Activated CD4-positive, alpha-beta T cell treated with anti-CD3 and anti-CD28 coated beads, Interleukin-10, Interleukin-2, amounts not matched to agents 100 ng/mL and 50 ng/mL, durations not matched to agents 16 hours and 8 hours (primary cell): Measurements from ENCODE around the gene SLC26A9.
A peak's percentile ranks its signal among the peaks of the same experiment; 100 is the strongest.

ENCODE experiments used
- DNase-seq: peaks from one replicate; pipeline ENCODE4 v3.0.0-alpha.2; 2020

The SLC26A9 gene

DNA sequence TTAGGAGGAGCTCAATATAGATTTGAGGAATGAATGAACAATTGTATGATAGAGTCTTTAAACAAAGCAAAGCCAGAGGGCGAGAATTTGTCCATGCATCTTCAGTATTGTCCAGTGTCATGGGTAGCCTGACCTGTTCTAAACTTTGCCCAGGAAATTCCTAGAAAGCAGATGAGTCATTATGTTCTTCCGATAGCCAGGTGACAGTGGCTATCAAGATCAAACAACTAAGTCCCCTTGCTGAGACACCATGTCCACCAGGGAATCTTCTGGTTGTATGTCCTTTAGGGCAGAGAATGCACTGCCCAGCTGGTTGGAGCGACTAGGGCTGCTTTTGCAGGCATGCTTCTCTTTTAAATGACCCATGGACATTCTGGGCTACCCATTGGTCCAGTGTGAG lies 1.8 kb upstream of the SLC26A9 start:
- no peak for DNase-seq

DNA sequence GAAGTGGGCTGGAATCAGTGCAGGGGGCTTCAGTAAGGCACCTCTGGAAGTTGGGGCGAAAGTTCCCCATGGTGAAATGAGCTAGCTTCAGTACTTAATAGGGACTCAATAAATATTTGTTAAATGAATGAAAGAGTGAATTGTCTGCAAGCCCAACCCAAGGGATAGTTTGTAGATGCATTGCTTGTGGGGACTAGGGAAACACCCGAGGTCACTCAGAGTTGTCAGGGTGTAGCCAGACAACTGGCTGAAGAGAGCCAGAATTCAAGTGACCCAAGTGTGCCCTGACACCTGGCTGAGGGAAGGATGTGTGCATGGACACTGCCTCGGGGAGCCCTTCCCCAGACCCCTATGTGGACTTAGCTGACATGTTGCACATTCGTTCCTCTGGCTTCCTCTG lies 1.3 kb upstream of the SLC26A9 start:
- DNase-seq, result no peak

DNA sequence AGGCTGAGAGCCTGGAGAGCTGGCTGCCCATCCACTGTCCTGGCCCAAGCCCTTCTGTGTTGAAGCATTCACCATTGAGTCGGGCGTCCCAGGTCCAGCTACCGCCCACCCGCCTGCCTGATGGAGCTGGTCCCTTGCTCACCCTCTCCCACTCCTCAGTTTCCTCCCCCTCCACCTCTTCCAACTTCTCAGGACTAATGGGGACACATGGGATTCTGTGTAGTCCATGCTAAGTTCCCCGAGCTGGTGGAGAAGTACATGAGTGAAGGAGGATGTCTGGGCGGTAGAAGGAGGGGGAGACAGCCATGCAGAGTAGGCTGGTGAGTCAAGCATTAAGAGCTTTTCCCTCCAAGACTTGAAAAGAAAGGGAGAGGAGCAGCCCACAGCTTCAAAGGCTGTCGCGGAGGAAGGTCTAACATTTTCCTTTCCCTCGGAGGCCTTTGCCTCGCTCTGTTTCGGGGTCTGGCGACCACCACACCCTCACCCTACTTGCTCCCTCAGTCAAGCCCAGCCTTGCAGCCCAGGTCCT lies 561 bp downstream of the SLC26A9 start:
- DNase-seq, result no peak

DNA sequence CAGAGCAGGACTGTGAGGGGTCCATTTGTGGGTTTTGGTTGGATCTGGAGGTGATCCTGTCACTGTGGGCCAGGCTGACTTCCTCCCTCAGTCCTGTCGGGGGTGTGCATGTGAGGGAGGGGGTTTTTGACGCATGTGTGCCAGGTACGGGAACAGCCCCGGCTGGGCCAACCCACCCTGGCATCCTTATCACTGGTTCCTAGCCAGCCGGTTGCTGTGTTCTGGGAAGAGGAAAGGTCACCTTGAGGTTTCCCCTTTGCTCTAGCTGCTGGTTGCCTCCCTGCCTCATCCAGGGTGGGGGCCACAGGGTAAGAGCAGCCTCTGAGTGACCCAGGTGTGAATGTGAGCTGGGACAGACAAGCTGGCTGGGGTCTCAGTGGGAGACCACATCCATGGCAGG lies 2.5 kb downstream of the SLC26A9 start:
- DNase-seq, result no peak

DNA sequence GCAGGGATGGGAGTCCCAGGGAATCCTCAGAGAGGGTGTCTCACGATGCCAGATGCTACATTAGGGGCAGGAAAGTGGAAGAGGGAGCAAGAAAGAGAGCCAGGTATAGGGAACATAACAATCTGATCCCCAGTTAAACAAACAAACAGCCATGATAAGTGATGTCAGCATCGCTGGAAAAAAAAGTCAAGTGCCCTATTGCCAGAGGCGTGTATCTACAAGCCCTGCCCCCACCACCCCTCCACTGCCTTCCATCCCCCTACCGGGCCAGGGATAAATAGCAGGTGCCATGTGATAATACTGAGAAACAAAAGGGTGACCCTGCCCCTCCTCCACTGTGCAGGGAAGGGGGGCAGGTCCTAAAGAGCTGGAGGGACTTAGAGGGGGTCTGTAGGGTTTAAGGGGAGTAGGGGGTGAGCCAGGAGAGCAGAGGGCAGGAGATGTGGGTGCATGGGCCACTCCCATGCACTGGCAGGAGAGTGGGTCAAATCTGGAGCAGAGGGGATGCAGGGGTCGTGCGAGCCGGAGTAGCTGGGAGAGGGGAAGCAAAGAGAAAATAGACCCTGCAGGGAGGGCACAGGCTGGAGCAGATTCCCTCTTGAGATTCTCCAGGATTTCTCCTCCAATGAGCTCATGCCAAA lies 3.4 kb downstream of the SLC26A9 start:
- DNase-seq, result peak; percentile 8

DNA sequence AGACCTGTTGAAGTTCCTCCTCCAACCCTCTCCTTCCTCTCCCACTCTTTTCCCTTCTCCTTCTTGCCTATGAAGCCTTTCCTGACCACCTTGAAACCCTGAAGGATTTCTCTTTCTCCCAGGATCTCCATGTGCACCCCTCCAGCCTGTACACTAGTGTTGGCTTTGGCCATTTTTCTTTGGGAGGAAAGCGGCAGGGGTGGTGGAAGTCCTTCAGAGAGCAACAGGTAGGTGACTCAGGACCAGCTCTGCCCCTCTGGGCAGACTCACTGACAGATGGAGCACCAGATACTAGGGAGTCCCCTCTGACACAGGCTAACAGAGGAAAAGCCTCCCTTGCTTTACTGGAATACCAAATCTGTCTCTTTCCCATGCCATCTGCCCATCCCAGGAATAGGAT lies 4.6 kb downstream of the SLC26A9 start:
- no peak for DNase-seq

DNA sequence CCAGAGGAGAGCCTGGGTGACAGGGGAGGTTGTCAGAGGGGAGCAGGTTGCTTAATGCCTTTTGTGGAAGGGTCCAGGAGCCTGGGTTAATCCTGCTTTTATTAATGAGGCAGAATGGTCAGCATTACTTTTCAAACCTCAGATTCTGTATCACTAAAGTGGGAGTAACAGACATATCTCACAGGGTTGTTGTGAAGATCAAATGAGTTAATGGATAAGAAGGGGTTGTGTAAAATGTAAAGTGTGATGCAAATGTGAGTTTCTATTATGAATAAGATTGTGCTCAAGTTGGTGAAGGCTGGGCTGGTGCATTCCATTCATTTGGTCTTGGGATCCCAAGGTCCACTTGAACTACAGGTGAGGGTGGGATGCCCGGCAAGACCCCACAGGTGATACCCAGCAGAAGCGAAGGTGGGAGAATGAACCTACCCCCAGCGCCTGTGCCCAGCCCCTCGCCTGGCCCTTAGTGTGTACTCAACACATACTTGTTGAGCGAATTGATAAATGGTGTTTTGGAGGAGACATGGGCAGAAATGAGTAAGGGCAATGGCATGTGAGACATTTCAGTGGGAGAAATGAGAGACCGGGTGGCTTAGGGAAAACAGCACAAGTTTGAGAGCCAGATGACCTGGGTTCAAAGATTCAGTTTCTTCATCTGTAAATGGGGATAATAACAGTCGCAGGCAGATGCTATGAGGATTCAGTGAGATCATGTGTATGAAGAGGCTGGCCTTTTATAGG lies 6.2 kb downstream of the SLC26A9 start:
- no peak for DNase-seq

DNA sequence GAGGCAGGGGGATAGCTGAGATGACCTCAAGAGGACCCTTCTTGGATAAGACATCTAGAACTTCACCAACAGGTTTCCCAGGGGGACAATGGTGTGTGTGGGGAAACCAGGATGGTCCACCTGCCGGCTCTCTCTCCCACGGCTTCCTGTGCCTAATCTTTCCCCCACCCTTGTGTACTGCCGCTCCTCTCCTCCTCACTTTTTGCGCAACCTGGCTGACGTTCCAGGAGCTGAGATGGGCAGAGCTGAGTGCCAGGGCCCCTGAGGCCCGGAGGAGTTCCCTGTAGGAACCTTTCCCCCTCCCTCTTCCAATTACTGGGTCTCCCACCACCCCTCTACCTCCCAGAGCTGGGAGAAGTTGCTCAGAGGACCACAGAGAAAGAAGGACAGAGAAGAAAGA lies 6.9 kb downstream of the SLC26A9 start:
- no peak for DNase-seq

DNA sequence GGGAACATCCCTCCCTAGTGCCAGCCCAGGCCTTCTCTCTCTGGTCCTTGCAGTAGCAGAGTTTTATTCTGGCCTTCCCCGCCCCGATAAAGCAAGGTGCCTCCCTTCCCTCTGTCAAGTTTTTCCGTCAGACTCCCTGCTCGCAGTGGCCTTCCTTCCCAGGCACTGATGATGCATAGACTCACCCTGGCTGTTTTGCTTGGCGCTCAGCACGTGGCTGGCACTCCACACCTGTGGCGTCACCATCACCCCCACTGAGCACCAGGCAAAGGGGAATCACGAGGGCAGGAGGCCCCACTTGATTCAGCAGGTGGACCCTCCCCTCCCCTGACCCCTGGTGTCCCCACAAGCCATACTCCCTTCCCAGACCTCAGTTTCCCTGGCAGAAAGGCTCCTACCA lies 7.4 kb downstream of the SLC26A9 start:
- no peak for DNase-seq

DNA sequence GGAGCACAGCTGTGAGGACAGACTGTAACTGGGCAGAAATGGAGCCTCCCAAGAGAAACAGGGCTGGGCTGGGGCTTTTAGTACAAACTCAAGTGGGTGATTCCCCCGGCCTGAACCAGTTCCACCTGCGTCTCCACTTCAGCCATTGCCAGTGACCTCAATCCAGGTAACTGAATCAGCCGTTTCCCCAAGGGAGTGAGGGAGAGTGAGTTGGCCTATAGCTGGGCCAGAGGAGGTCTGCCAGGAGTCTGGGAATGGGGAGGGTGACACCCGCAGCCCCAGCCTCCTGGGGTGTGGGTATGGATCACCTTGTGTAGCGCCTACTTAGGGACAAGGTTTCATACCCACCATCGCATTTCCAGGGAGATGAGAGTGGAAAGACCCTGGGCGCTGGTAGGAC lies 8.5 kb downstream of the SLC26A9 start:
- no peak for DNase-seq

DNA sequence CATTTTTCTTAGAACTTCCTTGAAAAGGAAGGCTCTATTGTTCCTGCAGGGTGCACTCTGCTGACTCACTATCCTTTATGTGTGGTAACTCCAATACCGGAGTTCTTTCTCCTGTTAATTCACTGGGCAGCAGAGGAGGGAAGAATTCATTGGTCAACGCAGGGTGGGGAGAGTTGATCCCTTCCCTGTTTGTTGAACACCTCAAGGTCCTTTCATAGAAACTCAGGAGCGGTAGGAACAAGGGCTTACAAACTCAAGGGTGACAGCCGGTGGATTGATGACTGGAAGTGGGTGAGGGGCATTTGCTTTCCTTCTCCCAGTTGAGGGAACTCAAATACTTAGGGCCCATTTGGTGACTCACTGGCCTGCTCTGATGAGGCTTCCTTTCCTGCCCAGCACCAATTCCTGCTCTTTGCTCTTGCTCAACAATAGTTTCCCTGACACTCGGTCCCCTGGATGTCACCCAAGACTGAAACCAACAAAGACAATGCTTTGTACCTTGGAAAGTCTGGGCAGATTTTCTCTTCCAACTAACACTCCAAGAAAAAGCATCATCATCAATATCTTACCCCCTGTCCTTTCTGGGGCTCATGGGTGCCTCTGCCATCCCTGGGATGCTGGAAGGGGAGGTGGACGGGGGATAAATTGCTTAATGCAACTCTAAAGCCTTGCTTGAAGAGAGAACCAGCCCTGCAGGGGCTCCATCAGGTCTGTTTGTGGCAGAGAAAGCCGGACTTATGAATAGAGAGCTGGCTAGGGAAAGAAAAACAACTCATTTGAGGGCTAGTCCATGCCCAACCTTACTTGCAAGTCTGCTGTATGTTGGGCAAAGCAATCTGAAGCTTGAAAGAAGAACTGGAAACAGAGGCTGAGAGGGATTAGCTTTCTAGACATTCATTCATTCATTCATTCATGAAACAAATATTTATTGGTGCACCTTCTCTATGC lies 9.3 kb downstream of the SLC26A9 start:
- DNase-seq, result no peak

DNA sequence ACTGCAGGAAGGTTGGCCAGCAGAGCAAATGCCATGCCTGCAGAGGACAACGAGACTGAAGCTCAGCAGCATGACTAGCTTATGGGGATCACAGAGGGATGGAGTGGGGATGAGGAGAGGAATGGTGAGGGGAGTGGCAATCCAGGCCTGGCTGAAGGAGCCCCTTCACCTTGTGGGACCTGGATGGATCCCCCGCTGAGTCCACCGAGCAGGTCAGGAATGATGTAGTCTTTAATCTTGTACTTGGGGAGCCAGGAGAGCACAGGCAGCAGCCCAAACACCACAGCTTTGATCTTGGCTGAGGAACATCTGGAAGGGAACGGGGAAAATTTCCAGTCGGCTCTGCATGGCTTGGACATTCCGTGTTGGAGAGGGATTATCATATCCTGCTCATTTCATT lies 10.5 kb downstream of the SLC26A9 start:
- no peak for DNase-seq

DNA sequence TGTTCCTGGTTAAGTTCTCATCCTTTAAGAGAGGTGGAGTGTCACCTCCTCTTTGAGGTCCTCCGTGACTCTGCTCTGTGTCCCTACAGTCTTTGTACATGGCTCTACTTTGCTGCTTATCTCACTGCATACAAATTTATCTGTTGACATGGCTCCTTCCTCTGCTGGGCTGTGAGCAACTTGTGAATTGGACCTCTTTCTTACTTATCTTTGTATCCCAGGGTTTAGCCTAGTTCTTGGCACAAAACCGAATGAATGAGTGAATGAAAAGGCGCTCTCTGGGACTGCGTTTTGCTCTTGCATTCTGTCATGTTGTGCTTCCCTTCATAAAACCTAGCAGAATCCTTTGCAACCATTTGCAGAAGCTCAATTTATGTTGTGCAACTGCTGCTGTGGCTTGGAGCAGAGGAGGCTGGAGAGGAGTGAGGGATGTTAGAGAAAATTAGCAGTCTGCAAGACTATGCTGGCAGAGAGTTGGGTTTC lies 12.4 kb downstream of the SLC26A9 start:
- DNase-seq, result no peak

DNA sequence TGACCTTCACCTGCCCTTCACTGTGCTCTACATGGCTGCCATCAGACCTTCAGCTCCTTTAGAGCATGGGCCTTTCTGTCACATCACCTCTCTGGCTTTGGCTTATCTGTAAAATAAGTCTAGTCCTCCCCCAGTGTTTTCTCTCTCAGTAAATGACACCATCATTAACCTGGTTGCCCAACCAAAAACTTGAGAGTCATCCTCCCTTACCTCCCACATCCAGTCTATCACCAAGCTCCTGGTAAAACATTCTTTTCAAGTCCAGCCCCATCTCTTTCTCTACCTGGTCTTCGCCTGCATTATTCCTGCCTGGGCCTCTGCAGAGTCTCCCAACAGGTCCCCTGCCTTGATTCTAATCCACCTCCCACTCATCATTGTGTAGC lies 13.1 kb downstream of the SLC26A9 start:
- DNase-seq, result no peak

DNA sequence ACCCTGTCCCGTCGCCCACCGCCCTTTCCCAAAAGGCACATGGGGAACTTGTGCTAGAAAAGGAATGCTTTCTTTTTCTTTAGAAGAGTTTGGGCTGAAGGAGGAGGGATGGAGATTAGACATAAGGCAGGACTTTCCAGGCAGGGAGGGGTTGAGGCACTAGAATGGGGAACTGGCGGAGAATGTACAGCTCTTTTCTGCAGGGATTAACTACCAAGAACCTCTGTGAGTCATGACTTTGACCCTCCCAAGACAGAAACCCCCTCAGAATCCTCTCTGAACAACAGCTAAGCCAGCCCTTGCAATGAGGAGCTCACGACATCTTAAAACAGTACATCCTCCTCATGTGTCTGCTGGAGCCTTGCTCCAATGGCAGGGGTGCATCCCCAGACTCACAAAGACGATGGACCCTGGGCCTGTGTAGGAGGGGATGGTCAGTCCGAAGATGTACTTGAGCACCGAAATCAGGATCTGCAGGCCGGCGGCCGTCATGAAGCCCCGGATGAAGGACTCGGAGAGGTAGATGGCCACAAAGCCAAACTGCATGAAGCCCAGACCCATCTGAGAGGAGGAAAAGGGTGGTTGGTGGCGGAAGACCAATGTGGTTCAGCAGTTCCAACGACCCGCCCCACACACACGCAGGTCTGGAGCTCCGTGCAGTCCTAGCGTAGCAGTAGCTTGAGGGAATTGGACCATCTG lies 13.6 kb downstream of the SLC26A9 start:
- no peak for DNase-seq

DNA sequence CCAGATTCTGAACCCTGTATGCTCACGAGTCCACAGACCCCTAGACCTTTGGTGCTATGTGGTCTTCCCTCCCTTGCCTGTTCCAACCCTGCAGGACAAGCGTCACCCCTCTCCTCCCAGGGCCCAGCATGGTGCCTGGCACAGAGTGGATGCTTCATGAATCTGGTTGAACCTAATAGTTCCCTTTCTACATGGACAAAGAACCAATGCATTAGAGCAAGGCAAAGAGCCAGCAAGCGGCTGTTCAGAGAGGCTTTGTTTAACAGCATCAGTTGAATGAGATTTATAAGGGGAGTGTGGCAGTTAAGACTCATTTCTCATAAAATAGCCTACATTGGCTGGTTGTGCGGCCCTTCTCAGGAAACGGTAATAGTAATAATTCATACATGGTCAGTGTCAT lies 14.9 kb downstream of the SLC26A9 start:
- no peak for DNase-seq

DNA sequence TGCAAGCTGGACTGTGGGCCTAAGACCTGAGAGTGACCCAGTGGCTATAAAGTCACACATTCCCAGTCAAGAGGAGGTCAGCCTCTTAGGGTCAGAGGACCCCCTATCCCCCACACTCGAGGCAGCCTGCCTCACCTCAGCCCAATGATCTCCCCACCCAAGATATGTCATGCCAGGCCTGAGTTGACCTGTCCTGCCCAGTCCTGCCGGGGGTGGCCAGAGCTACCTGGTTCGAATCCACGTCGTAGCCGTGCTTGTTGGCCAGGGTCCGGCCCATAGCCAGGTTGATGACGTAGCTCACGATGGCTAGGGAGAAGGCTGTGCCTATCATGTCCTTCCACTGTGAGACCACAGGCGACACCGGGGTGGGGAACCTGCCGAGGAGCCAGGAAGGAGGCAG lies 15.6 kb downstream of the SLC26A9 start:
- DNase-seq, result no peak

DNA sequence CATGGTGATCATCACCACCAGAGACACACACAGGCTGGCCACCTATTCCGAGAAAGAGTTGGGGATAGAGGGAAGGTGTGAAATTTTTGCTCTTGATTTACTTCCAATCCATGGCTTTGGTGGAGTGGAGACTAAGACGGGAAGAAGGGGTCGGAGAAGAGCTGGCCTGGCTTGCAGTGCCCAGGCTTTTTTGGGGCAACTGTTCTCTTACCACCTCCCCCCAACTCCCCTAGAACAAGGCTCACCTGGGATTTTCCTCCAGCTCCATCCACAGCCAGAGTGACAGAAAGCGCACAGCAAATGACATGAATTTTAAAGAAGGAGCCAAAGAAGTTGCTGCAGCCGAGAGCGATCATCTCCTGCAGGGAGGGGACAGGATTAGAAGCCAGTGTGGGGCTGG lies 16.0 kb downstream of the SLC26A9 start:
- DNase-seq, result no peak

DNA sequence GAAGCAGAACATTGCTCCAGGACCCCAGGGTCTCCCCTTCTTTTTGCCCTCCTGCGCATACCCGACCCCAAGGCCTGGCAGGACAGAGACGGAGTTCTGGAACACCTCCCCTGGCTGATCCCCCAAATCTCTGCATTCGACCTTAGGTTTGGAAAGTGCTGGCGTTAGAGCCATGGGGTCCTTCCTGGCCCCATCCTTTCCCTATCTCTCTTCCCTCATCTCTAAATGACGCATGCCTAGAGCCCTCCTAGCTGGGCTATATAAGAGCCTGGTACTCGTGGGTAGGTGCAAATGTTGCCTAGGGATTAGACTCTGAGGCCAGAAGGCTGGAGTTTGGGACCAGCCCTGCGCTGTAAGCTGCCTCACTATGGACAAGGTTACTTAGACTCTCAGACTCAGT lies 16.6 kb downstream of the SLC26A9 start:
- DNase-seq, result no peak

DNA sequence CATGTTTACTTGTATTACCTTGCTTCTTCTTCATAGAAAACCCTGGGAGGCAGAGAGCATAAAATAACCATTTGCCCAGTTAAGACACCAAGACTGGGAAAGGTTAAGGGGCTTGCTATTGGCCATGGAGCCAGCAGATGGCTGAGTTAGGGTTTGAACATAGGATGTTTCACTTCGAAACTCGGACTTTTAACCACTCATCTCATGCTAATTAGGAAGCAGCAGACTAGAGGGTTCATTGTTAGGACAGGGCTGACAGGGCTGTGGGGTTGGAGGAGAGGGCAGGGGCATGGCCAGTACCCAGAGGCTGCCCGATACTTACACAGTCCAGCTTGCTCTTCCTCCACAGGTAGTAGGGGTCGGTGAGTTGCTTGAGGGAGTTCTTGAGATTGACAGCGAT lies 17.0 kb downstream of the SLC26A9 start:
- DNase-seq, result no peak

DNA sequence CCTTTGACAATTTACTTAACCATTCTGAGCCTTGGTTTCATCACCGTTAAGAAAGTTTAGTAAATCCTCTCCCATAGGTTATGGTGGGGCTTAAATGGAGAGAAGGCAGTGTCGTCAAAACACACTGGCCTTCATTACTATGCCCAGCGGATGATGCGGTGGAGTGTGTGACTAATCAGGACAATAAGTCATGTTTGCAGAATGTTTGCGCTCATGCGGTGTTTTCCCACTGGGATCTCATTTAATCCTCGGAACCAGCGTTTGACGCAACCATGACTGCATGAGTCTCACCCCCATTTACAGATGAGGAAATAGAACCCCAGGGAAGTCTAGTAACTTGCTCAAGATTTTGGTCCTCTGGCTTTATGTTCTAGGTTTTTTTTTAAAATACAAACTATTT lies 17.5 kb downstream of the SLC26A9 start:
- no peak for DNase-seq

DNA sequence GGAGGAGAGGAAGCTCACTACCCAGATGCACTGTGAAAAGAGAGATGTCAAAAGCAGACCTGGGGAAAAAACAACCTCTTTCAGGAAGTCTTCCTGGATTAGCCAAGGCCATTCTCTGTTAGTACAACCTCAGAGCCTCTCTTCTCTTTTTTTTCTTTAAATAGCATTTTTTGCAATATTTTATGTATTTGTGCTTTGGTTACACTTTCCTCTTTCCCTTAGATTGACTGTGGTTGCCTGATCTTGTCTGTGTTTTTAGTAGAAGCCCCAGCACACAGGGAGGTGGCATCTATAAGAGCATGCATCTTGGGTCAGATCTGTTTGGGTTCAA lies 18.8 kb downstream of the SLC26A9 start:
- no peak for DNase-seq
